Activated T-cell treated with anti-CD3 and anti-CD28 coated beads, Interleukin-2, amount 50 U/mL, for 24 hours (primary cell): ENCODE data around the gene RAP2B.
"Not testable (repeated sequence)": the region's sequence is repeated elsewhere in the genome, so short reads cannot be mapped to it uniquely, and the experiment has no call there.

ENCODE experiments used
- DNase-seq: peaks from one replicate; pipeline ENCODE4 v3.0.0-alpha.2; 2020
- H3K27ac Mint-ChIP-seq: 2 replicates; pipeline ENCODE4 v1.8.0; 2020; ENCODE audit warnings: mild to moderate bottlenecking, mixed read lengths
- H3K27me3 Mint-ChIP-seq: 2 replicates; pipeline ENCODE4 v1.8.0; 2020; ENCODE audit warnings: mixed read lengths
- H3K36me3 Mint-ChIP-seq: 2 replicates; pipeline ENCODE4 v1.8.0; 2020; ENCODE audit warnings: low read depth, mixed read lengths
- H3K4me1 Mint-ChIP-seq: 2 replicates; pipeline ENCODE4 v1.8.0; 2020; ENCODE audit warnings: low read depth, mixed read lengths
- H3K4me3 Mint-ChIP-seq: 2 replicates; pipeline ENCODE4 v1.8.0; 2020; ENCODE audit warnings: mild to moderate bottlenecking, moderate library complexity, mixed read lengths
- H3K9me3 Mint-ChIP-seq: 2 replicates; pipeline ENCODE4 v1.8.0; 2020; ENCODE audit warnings: mixed read lengths

RAP2B gene

DNA sequence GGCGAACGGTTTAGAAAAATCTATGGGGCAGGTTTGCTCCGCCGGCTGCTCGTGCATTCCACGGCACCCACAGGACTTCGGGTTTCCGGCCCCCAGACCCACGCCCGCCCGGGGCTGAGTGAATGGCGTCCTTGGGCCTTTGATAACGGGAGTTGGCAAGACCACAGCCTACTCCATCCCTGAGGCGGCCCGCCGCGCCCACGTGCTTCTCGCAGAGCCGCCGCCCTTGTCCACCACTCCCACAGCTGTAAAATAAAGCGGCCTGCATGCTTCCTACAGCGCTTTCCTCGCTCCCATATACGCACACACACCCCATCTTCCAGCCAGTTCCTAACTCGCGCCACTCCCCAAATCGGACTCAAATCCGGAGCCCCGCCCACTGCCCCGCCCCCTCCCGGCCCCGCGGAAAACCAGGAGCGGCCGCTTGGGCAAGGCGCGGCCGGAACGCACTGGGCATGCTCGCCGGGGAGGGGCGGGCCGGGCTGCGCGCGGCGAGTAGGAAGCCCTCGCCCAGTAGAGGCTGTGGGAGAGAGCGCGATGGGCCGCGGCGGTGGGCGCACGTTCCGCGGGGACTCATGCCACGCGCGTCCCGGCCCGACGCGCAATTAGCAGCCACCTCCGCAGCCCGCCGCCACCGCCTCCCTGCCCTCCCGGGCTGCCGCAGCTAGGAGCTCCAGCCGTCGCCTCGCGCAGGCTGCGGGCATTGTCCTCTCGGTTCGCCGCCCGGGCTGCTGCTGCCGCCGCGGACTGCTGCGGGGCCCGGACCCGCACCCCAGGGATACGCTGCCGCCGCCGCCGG lies at the start of gene RAP2B:
TSS of gene RAP2B (plus strand) at position 513 of the 799 bp plus-strand sequence. CDS start 468 bp downstream, outside the sequence.
- Mint-ChIP-seq H3K9me3 (no peaks in the 10 kb centered on the region), H3K27me3 (no peaks in the 10 kb centered on the region), H3K27ac (peak within 1 kb of the TSS; percentile 98), H3K36me3 (peaks cover 51% of the 10 kb centered on the region), H3K4me1 (peaks cover 49% of the 10 kb centered on the region), H3K4me3 (peak within 1 kb of the TSS; percentile 95)
- peak; percentile 97 for DNase-seq

- Mint-ChIP-seq H3K36me3 (no peaks in the 10 kb centered on the region), H3K27ac (no peak overlapping the region), H3K27me3 (no peaks in the 10 kb centered on the region), H3K4me3 (no peak overlapping the region), H3K9me3 (no peaks in the 10 kb centered on the region), H3K4me1 (no peaks in the 10 kb centered on the region)
- DNase-seq: no peak
Measured at GRCh38 chr3:153113541-153113940, 48.5 kb upstream of the RAP2B start.

GRCh38 chr3:153114270-153114669 lies 47.8 kb upstream of the RAP2B start:
- H3K4me1 Mint-ChIP-seq, H3K27ac Mint-ChIP-seq, H3K36me3 Mint-ChIP-seq: not testable (repeated sequence)

GRCh38 chr3:153115326-153115725 lies 46.7 kb upstream of the RAP2B start:
- Mint-ChIP-seq H3K36me3 (no peaks in the 10 kb centered on the region), H3K4me1 (no peaks in the 10 kb centered on the region), H3K27ac (no peak overlapping the region), H3K9me3 (no peaks in the 10 kb centered on the region), H3K27me3 (no peaks in the 10 kb centered on the region), H3K4me3 (no peak overlapping the region)
- no peak for DNase-seq

More at GRCh38 chr3:153114270-153114669, 47.8 kb upstream of the RAP2B start:
- not testable (repeated sequence) for H3K4me3 Mint-ChIP-seq, H3K27me3 Mint-ChIP-seq, H3K9me3 Mint-ChIP-seq, DNase-seq

GRCh38 chr3:153127788-153128187 lies 34.2 kb upstream of the RAP2B start:
- DNase-seq: no peak
- H3K27me3 Mint-ChIP-seq: no peaks in the 10 kb centered on the region
- H3K9me3 Mint-ChIP-seq: peaks cover 7% of the 10 kb centered on the region
- H3K27ac Mint-ChIP-seq: no peak overlapping the region
- H3K36me3 Mint-ChIP-seq: no peaks in the 10 kb centered on the region
- peaks cover 8% of the 10 kb centered on the region for H3K4me1 Mint-ChIP-seq
- H3K4me3 Mint-ChIP-seq: no peak overlapping the region

DNA sequence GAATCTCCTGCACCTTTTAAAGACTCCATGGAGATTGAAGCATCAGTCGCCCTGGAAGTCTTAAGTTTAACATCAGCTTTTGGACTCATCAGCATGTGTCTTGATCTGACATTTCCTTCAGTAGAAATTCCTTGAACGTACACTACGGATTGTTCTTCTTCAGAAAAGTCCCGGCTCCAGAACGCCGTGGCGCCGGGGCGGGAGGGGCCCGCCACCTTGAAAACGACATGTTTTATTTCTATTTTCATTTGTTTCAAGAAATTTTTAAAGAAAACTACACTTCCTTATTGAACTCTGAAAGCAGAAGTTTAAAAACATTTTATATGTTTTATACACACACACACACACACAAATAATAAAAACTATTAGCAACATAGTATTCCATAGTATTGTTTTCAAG lies 32.6 kb upstream of the RAP2B start:
- peaks cover 8% of the 10 kb centered on the region for H3K4me1 Mint-ChIP-seq
- no peak overlapping the region for H3K27ac Mint-ChIP-seq
- DNase-seq: no peak
- H3K27me3 Mint-ChIP-seq: no peaks in the 10 kb centered on the region
- no peak overlapping the region for H3K4me3 Mint-ChIP-seq
- no peaks in the 10 kb centered on the region for H3K36me3 Mint-ChIP-seq
- peaks cover 7% of the 10 kb centered on the region for H3K9me3 Mint-ChIP-seq

GRCh38 chr3:153129866-153130265 lies 32.2 kb upstream of the RAP2B start:
- peaks cover 7% of the 10 kb centered on the region for H3K9me3 Mint-ChIP-seq
- peaks cover 8% of the 10 kb centered on the region for H3K4me1 Mint-ChIP-seq
- no peak overlapping the region for H3K27ac Mint-ChIP-seq
- no peaks in the 10 kb centered on the region for H3K27me3 Mint-ChIP-seq
- no peak overlapping the region for H3K4me3 Mint-ChIP-seq
- DNase-seq: no peak
- H3K36me3 Mint-ChIP-seq: no peaks in the 10 kb centered on the region

- Mint-ChIP-seq H3K4me3 (no peak overlapping the region), H3K9me3 (peaks cover 2% of the 10 kb centered on the region), H3K4me1 (peaks cover 8% of the 10 kb centered on the region), H3K27me3 (no peaks in the 10 kb centered on the region), H3K27ac (no peak overlapping the region), H3K36me3 (no peaks in the 10 kb centered on the region)
- no peak for DNase-seq
Measured at GRCh38 chr3:153130312-153130977, 31.6 kb upstream of the RAP2B start.

- Mint-ChIP-seq H3K36me3 (no peaks in the 10 kb centered on the region), H3K4me3 (no peak overlapping the region), H3K9me3 (no peaks in the 10 kb centered on the region), H3K27me3 (no peaks in the 10 kb centered on the region), H3K27ac (no peak overlapping the region), H3K4me1 (peaks cover 27% of the 10 kb centered on the region)
- no peak for DNase-seq
Measured at GRCh38 chr3:153137626-153138025, 24.4 kb upstream of the RAP2B start.

GRCh38 chr3:153138276-153139210 lies 23.5 kb upstream of the RAP2B start:
- DNase-seq: peak; percentile 69

DNA sequence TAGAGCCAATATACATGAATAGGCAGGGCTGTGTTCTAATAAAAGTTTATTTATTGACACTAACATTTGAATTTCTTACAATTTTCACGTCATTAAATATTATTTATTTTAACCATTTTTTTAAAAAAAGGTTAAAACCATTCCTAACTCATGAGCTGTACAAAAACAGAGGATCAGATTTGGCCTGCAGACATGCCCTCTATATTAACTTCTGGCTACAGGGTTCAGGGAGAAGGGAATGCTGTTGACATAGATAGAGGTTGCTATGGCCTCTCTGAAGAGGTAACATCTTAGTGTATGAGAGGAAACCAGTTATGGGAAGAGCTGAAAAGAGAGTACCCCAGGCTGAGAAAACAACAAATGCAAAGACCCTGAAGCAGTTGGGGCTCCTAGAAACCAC lies 19.1 kb upstream of the RAP2B start:
- no peaks in the 10 kb centered on the region for H3K27me3 Mint-ChIP-seq
- peaks cover 35% of the 10 kb centered on the region for H3K4me1 Mint-ChIP-seq
- H3K9me3 Mint-ChIP-seq: no peaks in the 10 kb centered on the region
- no peaks in the 10 kb centered on the region for H3K36me3 Mint-ChIP-seq
- no peak overlapping the region for H3K27ac Mint-ChIP-seq
- no peak for DNase-seq
- H3K4me3 Mint-ChIP-seq: no peak overlapping the region

More at GRCh38 chr3:153138276-153139210, 23.5 kb upstream of the RAP2B start:
- Mint-ChIP-seq H3K9me3 (no peaks in the 10 kb centered on the region), H3K36me3 (no peaks in the 10 kb centered on the region), H3K27me3 (no peaks in the 10 kb centered on the region), H3K4me1 (peaks cover 27% of the 10 kb centered on the region), H3K27ac (peak overlapping the region; percentile 71), H3K4me3 (no peak overlapping the region)

DNA sequence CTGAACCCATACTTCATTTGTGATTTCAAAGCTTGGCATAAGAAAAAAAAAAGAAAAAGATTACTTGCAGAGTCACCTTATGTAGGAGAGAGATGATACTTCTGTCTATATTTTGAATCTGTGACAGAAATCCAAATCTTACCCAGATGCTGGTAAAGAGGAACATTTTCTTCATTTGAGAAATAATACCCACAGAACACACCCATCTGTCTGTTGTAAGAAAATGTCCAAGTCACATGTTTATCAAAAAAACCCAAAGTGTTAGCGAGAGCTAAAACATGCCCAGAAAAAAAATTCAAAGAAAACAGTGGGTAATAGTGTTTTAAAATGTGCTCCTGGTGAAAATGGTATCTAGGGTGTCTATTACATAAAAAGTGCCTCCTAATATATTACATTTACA lies 18.0 kb upstream of the RAP2B start:
- no peak for DNase-seq
- no peak overlapping the region for H3K27ac Mint-ChIP-seq
- no peaks in the 10 kb centered on the region for H3K27me3 Mint-ChIP-seq
- H3K4me3 Mint-ChIP-seq: no peak overlapping the region
- peaks cover 23% of the 10 kb centered on the region for H3K4me1 Mint-ChIP-seq
- no peaks in the 10 kb centered on the region for H3K36me3 Mint-ChIP-seq
- no peaks in the 10 kb centered on the region for H3K9me3 Mint-ChIP-seq

- no peak overlapping the region for H3K27ac Mint-ChIP-seq
- H3K36me3 Mint-ChIP-seq: no peaks in the 10 kb centered on the region
- DNase-seq: no peak
- peaks cover 18% of the 10 kb centered on the region for H3K4me1 Mint-ChIP-seq
- no peaks in the 10 kb centered on the region for H3K9me3 Mint-ChIP-seq
- H3K27me3 Mint-ChIP-seq: no peaks in the 10 kb centered on the region
- H3K4me3 Mint-ChIP-seq: no peak overlapping the region
Measured at GRCh38 chr3:153144779-153145178, 17.2 kb upstream of the RAP2B start.

- Mint-ChIP-seq H3K36me3 (no peaks in the 10 kb centered on the region), H3K4me1 (peaks cover 16% of the 10 kb centered on the region), H3K27me3 (no peaks in the 10 kb centered on the region), H3K27ac (no peak overlapping the region), H3K4me3 (no peak overlapping the region), H3K9me3 (no peaks in the 10 kb centered on the region)
- no peak for DNase-seq
Measured at GRCh38 chr3:153145454-153145853, 16.6 kb upstream of the RAP2B start.
